Hepatocyte (in vitro differentiated cells): ENCODE results near the gene SYNJ2.

Experiments used
- EZH2phosphoT487 ChIP-seq: fragments of 200-600 bp; sonication (generic); IDR thresholded peaks from one replicate; pipeline ENCODE4 v1.6.1; 2018; ENCODE audit warnings: antibody characterized with exemption, mild to moderate bottlenecking, low read depth, moderate library complexity; ENCODE audit not compliant: unreplicated experiment, severe bottlenecking
- TF ChIP-seq, protein P1 (sequence below): fragments of 200-600 bp; sonication (generic); IDR thresholded peaks from 2 replicates; pipeline ENCODE4 v1.5.1; 2016; ENCODE audit warnings: antibody characterized with exemption, mild to moderate bottlenecking; ENCODE audit not compliant: poor library complexity

GRCh38 chr6:158021814-158022748, 40.4 kb downstream of the SYNJ2 start:
- TF ChIP-seq, protein P1, sequence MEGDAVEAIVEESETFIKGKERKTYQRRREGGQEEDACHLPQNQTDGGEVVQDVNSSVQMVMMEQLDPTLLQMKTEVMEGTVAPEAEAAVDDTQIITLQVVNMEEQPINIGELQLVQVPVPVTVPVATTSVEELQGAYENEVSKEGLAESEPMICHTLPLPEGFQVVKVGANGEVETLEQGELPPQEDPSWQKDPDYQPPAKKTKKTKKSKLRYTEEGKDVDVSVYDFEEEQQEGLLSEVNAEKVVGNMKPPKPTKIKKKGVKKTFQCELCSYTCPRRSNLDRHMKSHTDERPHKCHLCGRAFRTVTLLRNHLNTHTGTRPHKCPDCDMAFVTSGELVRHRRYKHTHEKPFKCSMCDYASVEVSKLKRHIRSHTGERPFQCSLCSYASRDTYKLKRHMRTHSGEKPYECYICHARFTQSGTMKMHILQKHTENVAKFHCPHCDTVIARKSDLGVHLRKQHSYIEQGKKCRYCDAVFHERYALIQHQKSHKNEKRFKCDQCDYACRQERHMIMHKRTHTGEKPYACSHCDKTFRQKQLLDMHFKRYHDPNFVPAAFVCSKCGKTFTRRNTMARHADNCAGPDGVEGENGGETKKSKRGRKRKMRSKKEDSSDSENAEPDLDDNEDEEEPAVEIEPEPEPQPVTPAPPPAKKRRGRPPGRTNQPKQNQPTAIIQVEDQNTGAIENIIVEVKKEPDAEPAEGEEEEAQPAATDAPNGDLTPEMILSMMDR: no peak
- no peak for TF ChIP-seq EZH2phosphoT487
